NCI-H1417 treated with DMSO at 0.1 percent for 48 hours (cell line): ENCODE data around the gene UMODL1.
"Not testable (repeated sequence)": the region's sequence is repeated elsewhere in the genome, so short reads cannot be mapped to it uniquely, and the experiment has no call there.

Experiments
- DNase-seq: peaks from one replicate; lab custom pipeline; 2025; lab: John Stamatoyannopoulos, UW

UMODL1 gene

DNA sequence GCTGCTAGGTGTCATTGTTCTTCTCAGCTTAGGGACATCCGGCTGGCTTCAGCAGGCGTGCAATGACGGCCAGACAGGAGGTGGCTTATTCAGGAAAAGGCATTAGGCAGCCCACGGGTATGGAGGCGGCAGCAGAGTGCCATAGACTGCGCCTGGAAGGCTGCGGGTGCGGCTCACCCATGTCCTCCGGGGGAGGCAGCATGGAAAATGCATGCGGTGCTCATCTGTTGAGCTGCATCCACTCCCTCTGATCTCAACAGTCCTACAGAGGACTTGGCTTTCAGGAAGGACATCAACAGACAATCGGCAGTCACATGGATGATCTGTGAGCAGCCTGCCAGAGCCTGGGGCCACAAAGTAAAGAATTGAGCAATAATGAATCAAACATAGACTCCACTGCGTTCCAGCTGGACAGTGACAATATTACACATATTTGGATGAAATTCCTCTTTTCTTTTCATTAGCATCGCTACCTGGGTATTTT is 42.9 kb downstream of the UMODL1 start:
- DNase-seq: no peak

DNA sequence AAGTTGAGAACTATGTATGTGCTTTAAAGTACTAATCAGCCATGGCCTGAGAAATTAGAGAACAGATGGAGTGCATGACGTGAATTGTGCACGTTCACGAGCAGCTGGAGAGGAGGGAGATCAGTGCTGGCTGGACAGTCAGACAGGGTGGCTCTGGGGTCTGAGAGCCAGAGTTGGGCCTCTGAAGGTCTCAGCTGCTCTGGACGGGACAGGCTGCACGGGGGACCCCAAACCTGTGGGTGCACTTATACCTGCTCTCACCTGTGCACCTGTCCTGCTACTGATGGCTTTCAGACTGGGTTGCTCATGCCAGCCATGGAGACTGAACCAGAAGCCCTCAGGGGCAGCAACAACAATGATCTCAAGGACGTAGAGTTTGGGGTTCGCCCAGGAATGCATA is 43.5 kb downstream of the UMODL1 start:
- no peak for DNase-seq

DNA sequence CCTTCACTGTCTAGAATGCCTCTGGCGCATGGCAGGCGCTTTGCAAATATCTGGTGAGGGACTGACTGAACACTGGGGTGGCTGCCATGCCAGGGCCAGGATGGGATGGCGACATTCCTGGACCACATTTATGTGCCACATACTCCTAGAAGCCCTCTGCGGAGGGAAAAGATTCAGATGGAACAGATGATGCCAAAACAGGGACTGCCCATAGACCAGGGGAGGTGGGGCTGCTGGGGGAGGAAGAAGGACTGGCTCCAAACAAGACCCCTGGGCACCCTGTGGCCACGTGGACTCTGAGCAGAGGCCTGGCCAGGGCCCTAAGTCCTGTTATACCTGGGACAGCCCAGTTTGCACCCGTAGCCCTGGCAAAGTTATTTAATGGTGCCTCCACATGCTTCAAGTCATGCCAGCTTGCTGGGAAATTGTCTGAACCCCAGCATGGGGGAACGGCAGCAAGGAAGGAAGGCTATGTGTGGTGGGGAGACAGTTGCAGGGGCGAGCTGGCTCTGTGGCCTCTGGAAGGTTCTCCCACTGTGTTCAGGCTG is 44.1 kb downstream of the UMODL1 start:
- DNase-seq: no peak

DNA sequence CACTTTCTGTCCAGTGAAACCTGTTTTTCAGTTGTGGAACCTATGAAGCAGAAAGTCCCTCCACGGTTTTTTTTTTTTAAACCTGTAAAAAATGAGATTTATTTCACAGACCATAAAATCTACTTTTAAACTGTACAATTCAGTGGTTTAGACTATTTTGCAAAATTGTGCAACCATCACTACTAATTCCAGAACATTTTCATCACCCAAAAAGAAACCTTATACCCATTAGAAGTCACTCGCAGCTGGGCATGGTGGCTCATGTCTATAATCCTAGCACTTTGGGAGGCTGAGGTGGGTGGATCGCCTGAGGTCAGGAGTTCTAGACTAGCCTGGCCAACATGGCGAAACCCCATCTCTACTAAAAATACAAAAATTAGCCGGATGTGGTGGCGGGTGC is 45.4 kb downstream of the UMODL1 start:
- not testable (repeated sequence) for DNase-seq

DNA sequence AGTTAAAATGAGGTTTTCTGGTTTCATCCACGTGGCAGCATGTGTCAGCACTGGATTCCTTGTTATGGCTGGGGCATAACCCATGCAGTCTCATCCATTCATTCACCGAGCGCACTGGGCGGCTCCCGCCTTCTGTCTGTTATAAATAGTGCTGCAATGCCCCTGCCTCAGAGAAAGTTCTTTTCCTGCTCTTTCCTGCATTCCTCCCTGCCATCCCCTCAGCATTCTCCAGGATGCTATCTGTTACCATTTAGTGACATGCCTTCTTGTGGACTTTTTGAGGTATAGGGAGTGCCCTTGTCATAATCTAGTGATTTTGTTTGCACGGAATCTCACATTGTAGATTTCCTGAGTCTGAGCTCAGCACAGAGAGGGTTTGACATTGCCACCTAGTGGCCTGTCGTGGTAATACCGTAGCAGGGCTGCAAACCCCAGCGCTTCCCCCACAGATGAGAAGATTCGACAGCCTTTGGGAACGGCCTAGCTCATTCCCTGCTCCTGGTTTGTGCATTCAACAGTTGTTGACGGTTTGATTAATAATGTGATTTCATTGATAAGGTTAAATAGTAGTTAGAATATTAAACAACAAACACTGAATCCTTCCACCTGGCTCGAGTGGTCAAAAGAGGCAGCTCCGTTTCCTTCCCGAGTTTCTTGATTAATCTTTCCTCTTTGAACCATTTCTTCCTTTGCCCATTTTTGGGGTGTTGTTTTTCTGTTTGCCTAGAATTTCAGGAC is 46.3 kb downstream of the UMODL1 start:
- DNase-seq: peak; percentile 43

DNA sequence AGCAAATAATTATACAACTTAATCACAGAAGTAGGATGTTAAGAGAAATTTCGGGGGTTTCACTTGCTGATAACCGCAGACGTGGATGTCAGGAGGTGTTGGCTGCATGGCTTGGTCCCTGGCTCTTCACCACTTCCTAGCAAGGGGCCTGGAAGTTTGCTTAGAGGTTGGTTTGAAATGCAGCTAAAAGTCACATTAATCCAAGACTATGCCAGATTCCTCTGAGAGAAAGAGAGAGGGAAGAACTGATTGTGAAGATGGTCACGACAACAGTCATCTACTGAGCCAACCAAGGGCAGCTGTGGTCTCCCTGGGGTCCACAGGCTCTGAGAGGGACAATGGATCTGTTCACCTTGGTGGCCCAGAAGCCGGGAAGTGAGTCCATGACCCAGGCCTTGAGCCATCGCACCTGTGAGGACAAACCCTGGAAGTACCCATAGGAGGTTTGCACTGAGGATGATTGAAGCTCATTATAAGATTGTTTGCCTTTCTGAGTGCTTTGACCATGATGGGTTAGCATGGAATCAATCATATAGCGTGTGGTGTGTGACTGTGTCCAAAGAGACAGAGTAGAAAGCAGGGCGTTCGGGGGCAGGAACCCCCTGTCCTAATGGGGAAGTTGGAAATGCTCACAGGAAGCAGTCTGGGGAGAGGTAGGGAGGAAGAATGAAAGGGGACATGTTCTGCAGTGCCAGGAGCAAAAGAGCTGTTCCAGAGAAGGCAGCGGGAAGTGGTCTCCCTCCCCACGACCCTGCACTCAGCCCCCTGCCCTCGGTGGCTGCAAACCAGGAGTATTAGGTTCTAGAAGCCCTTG is 47.1 kb downstream of the UMODL1 start:
- no peak for DNase-seq

DNA sequence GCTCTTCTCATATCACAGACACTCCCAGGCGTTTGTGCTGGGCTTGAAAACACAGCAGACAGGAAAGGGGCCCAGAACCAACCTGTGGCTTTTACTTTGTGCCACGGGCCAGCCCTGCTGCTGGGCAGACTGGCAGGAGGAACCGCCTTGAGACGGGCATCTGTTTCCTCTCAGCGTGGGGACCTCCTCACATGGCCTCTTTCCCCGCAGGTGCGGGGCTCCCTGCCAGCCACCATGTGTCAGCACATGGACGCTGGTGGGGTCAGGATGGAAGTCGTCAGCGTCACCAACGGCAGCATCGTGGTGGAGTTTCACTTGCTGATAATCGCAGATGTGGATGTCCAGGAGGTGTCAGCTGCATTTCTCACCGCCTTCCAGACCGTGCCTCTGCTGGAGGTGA is 47.8 kb downstream of the UMODL1 start:
- DNase-seq: no peak

DNA sequence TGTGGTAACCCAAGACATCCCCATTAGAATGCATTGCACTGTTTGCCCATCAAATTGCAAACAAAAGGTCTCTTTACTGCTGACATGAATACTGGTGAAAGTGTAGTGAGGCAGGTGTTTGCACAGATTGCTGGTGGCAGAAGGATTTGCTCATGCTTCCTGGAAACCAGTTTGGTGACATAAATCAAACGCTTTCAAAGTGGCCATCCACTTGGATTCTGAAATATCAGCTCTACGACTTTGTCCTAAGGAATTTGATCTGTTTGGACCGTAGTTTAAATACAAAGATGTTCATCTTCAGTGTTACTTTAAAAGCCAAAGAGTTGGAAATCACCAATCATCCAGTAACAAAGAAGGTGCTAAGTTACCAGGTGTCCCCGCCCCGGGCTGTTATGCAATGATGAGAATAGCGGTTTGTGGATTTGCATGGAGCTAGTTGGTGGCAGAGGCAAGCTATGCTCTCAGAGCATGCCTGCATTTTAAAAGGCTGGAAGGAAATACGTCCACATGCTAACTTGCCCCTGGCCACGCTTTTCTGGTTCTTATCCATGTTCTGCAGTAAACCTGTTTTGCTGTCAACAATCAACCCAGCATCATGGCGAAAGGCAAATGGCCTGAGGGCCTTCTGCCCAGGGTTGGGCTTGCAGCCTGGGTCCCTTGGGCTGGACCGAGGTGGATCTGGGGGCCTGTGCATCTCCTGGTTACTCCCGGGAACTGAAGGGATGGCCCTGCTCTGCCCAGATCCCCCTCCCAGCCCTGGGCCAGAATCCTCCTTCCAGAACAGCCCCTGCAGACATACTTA is 49.2 kb downstream of the UMODL1 start:
- peak; percentile 95 for DNase-seq

DNA sequence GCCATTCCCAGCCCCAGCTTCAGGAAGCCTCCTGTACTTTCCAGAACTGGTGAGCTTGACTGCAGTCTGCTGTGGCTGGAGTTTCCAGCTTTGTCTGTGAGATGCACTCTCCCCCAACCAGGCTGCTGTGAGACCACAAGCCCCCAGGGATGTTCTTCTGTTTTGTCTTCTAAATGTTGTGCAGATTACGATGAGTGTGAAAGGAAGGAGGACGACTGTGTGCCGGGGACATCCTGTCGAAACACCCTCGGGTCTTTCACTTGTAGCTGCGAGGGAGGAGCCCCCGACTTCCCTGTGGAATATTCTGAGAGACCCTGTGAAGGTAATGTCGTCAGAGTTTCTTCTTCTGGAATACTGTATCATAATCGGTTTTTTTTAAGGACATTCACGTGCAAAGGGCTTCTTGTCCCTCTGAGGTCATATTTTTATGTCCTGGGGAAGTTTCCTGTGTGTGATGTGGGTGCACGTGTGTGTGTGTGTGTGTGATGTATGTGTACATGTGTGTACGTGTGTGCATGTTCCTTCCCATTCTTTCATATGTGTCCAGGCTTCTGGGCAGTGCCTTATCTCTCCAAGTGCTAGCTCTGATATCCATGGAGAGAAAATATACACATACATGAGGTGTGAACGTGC is 49.9 kb downstream of the UMODL1 start:
- DNase-seq: no peak

DNA sequence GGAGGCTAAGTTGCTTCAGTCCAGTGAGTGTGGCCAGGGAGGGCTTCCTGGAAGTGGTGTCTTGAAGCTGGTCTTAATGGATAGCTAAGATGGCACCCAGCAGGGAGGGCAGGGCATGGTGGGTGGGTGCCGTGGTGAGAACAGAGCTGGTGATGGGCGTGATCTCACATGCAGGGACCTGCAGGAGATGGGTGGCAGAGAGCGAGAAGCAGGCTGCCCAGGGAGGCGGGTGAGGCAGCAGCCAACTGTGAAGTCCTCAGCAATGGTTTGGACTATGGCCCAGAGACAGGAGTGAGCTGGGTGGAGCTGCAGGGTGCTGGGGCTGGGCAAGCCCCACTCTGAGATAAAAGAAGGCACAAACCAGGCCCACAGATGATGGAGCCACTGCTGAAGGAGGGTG is 50.7 kb downstream of the UMODL1 start:
- DNase-seq: no peak

DNA sequence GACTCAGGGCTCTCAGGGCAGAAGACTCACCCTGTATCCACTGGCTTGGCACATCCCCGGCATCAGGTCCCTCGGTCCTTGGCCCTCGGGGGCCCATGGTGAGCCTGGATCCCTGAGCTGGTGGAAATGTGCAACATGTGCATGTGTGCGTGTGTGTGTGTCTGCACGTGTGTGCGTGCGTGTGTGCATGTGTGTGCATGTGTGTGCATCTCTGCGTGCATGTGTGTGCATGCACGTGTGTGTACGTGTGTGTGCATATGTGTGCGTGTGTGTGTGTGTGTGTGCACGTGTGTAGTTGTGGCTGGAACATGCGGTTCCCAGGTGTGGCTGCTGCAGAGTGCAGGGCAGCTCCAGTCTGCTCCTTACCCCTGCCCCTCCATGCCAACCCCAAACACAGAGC is 51.3 kb downstream of the UMODL1 start:
- no peak for DNase-seq

DNA sequence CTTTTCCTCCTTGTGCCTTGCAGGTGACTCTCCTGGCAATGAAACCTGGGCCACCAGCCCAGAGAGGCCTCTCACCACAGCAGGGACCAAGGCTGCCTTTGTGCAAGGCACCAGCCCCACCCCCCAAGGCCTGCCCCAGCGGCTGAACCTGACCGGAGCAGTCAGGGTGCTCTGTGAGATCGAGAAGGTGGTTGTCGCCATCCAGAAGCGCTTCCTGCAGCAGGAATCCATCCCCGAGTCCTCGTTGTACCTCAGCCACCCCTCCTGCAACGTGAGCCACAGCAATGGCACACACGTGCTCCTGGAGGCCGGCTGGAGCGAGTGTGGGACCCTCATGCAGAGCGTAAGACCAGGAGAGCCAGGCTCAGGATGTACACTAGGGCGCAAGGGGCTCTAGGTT is 51.7 kb downstream of the UMODL1 start:
- no peak for DNase-seq

DNA sequence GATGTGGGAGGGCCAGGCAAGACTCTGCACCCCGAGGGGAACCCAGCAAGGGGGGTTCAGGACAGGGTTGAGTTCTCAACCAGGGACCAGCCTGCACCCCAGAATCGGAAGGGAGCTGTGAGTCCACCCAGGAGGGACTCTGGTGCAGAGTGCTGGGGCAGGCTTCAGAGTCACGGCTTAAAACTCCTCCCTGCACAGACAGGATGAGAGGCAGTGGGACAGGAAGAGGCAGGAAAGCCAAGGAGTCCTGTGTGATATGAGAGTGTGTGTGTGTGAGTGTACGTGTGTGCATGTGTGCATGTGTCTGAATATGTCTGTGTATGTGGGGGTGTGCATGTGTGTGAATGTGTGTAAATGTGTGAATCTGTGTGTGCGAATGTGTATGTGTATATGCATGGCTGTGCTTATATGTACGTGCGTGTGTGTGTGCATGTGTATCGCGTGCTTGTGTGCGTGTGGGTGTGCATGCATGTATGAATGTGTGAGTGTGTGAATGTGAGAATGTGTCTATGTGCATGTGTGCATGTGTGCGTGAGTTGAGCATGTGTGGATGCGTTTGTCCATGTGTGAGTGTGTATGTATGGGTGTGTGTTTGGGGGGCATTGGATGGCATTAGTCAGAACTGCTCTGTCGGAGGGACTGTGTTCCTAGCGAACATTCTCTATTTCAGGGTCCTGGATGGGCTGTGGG is 52.2 kb downstream of the UMODL1 start:
- no peak for DNase-seq

DNA sequence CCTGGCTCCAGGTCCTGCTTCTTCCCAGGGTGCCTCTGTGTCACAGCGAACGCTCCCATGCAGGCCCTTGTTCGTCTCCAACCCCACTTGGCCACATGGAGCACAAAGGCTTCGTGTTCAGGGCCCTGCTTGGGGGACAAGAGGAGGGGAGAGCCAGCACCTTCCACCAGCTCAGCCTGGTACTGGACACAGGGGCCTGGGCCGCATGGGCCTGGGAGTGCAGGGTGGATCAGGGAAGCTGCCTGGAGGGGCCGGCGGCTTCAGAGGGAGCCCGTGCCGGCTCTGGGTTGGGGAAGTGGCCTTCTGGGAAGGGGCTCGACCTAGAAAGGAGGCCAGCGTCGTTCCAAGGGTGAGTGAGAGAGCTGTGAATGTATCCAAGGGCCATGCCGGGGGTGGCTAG is 53.0 kb downstream of the UMODL1 start:
- no peak for DNase-seq

DNA sequence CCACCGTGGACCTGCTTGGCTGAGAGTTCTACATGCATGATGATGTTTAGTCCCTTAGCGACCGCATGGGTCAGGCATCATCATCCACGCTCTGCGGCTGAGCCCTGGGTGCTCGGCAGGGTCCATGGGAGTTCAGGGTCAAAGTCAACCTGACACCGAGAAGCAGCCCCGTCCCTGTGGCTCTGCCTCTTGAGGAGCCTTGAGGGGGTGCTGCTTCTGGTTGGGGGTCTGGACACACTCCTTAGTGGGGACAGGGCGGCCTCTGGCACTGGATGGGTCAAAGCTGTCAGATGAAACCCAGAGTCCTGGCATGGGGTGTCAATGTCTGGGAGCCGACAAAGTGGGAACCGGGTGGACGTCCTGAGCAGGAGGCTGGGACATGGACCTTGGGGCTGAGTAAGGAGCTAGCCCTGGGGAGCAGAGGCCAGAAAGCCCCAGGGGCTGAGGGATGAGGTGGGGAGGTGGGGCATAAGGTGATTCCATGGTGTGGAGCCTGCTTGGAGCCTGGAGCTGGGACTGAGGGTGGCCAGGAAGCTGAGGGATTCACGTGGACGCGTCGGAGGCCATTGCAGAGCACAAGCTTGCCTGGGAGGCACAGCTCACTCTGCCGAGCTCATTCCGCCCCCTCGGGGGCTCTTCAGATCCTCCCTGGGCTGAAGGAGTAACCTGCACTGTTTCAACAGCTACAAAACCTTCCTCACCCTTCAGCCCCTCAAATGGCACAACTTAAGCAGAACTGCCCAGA is 53.9 kb downstream of the UMODL1 start:
- no peak for DNase-seq

DNA sequence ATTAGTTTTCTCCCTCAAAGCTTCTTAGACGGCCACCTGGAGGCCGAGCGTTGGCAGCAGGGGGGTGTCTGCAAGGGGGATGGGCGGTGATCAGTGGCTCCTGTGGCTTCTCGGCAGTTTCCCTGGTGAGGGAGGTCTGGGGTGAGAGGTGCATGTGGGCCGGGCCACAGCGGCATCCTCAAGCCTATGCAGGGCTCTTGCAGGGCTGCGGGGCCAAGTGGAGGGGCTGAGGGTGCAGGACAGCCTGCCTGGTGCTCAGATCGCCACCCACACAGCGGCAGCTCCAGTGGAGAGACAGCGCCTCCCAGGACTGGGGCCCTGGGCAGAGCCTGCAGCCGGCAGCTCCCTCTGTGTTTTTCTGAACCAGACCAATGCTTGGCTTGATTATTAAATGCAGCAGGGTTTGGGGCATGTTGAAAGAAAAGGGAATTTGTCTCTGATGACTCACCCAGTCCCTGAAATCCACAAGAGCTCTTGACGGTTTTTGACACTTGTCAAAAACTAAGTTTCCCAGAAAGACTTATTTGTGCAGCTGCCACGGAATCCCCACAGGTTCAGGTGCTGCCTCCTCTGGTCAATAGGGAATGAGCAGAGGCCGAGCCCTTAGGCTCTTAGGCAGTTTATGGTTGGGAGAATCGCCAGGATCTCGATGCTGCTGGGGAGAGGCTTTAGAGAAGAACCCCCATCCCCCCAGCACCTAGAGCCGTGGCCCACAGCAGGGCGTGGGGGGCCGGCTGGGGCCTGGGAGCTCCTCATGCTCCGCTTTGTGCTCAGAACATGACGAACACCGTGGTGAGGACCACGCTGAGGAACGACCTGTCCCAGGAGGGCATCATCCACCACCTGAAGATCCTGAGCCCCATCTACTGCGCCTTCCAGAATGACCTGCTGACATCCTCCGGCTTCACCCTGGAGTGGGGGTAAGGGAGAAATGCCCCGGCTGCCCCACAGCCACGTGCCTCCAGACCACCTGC is 54.7 kb downstream of the UMODL1 start:
- no peak for DNase-seq

DNA sequence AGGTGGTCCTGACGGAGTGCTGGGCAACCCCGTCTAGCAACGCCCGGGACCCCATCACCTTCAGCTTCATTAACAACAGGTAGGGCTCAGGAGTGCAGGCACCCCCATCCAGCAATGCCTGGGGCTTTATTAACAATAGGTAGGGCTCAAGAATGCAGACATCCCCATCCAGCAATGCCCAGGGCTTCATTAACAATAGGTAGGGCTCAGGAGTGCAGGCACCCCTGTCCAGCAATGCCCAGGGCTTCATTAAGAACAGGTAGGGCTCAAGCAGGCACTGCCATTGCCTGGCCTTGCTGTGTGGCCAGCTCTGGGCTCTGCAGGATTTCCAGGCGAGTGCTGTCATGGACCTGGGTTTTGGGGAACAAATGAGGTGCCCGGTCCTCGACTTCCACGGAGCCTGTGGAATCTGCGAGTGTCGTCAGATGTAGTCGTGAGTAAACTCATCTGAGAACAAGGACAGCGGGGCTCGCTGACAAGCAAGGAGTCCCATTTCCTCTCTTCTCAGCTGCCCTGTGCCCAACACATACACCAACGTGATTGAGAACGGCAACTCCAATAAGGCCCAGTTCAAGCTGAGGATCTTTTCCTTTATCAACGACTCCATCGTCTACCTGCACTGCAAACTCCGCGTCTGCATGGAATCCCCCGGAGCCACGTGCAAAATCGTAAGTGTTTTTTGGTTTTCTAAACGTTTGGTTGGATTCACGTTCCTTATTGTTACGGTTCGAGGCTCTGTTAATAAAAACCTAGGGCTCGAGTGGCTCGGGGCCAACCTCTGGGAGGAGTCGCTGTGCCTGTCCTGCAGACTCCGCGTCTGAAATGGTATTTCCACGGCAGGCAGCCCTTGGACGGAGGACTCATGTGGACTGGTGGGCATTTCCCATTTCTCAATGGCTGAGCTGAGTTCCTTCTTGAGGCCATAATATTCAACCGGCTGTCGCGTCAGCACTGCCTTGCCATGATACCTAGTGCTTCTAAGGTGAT is 56.3 kb downstream of the UMODL1 start:
- DNase-seq: no peak
